Prostate gland (tissue), 2 donors: ENCODE measurements around the gene AP1S3.

Experiments
- CTCF ChIP-seq, 4 experiments: fragments of 200-600 bp in 2 of 4; fragments of 450-650 bp in 2 of 4; sonication (generic) in 2 of 4; IDR thresholded peaks; 1 replicate in 3 of 4; 2 replicates in 1 of 4; pipeline ENCODE4 v1.5.1; 2016 to 2019; ENCODE audit warnings: antibody characterized with exemption in 4 of 4, mild to moderate bottlenecking in 2 of 4, moderate library complexity in 2 of 4
- POLR2A ChIP-seq: fragments of 450-650 bp; IDR thresholded peaks from one replicate; pipeline ENCODE4 v1.6.1; 2016; ENCODE audit warnings: antibody characterized with exemption, mild to moderate bottlenecking

DNA sequence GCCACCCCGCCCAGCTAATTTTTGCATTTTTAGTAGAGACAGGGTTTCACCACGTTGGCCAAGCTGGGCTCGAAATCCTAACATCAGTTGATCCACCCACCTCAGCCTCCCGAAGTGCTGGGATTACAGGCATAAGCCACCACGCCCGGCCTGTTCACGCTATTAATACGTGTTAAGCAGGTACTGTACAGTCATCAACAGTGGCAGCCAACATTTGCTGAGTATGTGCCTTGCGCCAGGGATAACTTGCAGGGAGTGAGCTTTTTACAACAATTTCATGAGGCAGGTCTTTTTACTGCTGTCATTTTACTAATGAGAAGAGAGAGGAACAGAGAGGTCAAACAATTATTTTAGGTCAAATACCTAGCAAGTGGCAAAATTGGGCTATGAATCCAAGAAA lies 115.2 kb downstream of the AP1S3 start:
- TF ChIP-seq CTCF (IDR thresholded peaks at IDR 0.05) (no peak), POLR2A (no peak)
